K562 (cell line): ENCODE results near the gene TRMT2A. TPM values are rescaled to one million over a fixed set of nuclear protein-coding genes. Genes with fewer than 3 reads are reported as not detected.

Experiments used
- ADNP ChIP-seq: fragments of 200-800 bp; sonication (Bioruptor generic); IDR thresholded peaks from 2 replicates; pipeline ENCODE4 v1.6.1; 2016; ENCODE audit warnings: missing genetic modification characterization, missing compliant biosample characterization
- CBFB ChIP-seq: sonication (generic); formaldehyde crosslinking; IDR thresholded peaks from 2 replicates; pipeline ENCODE4 v1.4.0; 2020; ENCODE audit warnings: mild to moderate bottlenecking, missing genetic modification reagents
- CCNT2 ChIP-seq: IDR thresholded peaks from 2 replicates; pipeline ENCODE4 v1.6.1; 2011; ENCODE audit warnings: borderline replicate concordance, low read depth, mild to moderate bottlenecking, moderate library complexity, mixed read lengths, low read length; ENCODE audit not compliant: insufficient read length; ENCODE audit errors: extremely low read depth
- FIP1L1 ChIP-seq: fragments of 200-400 bp; formaldehyde crosslinking; IDR thresholded peaks from 2 replicates; pipeline ENCODE4 v1.6.1; 2018; ENCODE audit warnings: mild to moderate bottlenecking, low read depth, low read length; ENCODE audit not compliant: poor library complexity, severe bottlenecking
- HDAC8 ChIP-seq: fragments of 450-650 bp; IDR thresholded peaks from 2 replicates; pipeline ENCODE4 v1.6.1; 2016; ENCODE audit warnings: mild to moderate bottlenecking, missing genetic modification characterization, moderate library complexity, missing compliant biosample characterization
- HNRNPUL1 ChIP-seq: fragments of 200-400 bp; formaldehyde crosslinking; IDR thresholded peaks from 2 replicates; pipeline ENCODE4 v1.6.1; 2017; ENCODE audit warnings: low read length
- KDM4B ChIP-seq, 2 experiments: fragments of 450-650 bp in 1 of 2; sonication (generic) in 1 of 2; IDR thresholded peaks; 2 replicates each; pipeline ENCODE4 v1.6.1; 2016 to 2017; ENCODE audit warnings: borderline replicate concordance in 2 of 2, antibody characterized with exemption in 1 of 2, low read depth in 1 of 2, mild to moderate bottlenecking in 1 of 2
- MBD2 ChIP-seq: sonication (generic); IDR thresholded peaks from 2 replicates; pipeline ENCODE4 v1.6.1; 2016; ENCODE audit warnings: low read depth, borderline replicate concordance
- MCM3 ChIP-seq: fragments of 450-650 bp; IDR thresholded peaks from 2 replicates; pipeline ENCODE4 v1.6.1; 2016
- PHF21A ChIP-seq: fragments of 450-650 bp; IDR thresholded peaks from 2 replicates; pipeline ENCODE4 v1.6.1; 2017; ENCODE audit warnings: low read depth, borderline replicate concordance
- POLR3G ChIP-seq: IDR thresholded peaks from 2 replicates; pipeline ENCODE4 v1.6.1; 2011; ENCODE audit not compliant: insufficient read length, insufficient replicate concordance; ENCODE audit errors: extremely low read depth
- RAD51 ChIP-seq: fragments of 450-650 bp; IDR thresholded peaks from 2 replicates; pipeline ENCODE4 v1.7.1; 2016; ENCODE audit warnings: low read depth, mild to moderate bottlenecking, borderline replicate concordance
- SRSF1 ChIP-seq: fragments of 200-400 bp; formaldehyde crosslinking; IDR thresholded peaks from 2 replicates; pipeline ENCODE4 v1.6.1; 2017; ENCODE audit warnings: mild to moderate bottlenecking, low read depth, low read length, moderate library complexity
- UBTF ChIP-seq, 2 experiments: IDR thresholded peaks; 2 replicates each; pipeline ENCODE4 v1.6.1; 2012; ENCODE audit warnings: improper control_type of control experiment in 2 of 2, low read depth in 2 of 2, low read length in 2 of 2, borderline replicate concordance in 1 of 2
- XRCC4 ChIP-seq: IDR thresholded peaks from one replicate; pipeline ENCODE4 v1.6.1; 2011; ENCODE audit not compliant: insufficient read depth, insufficient read length; ENCODE audit errors: extremely low read depth
- ZBED1 ChIP-seq: IDR thresholded peaks from 2 replicates; pipeline ENCODE4 v1.6.1; 2014
- ZNF175 ChIP-seq: fragments of 200-800 bp; sonication (Bioruptor generic); IDR thresholded peaks from 2 replicates; pipeline ENCODE4 v1.6.1; 2016; ENCODE audit warnings: low read depth, mild to moderate bottlenecking, missing genetic modification characterization, missing compliant biosample characterization
- ZNF197 ChIP-seq: fragments of 200-800 bp; sonication (Bioruptor generic); IDR thresholded peaks from 2 replicates; pipeline ENCODE4 v1.6.1; 2016; ENCODE audit warnings: low read depth, missing genetic modification characterization, missing compliant biosample characterization
- ZNF316 ChIP-seq: fragments of 450-650 bp; IDR thresholded peaks from 2 replicates; pipeline ENCODE4 v1.6.1; 2016
- ZNF644 ChIP-seq: fragments of 200-800 bp; sonication (Bioruptor generic); IDR thresholded peaks from 2 replicates; pipeline ENCODE4 v1.6.1; 2016; ENCODE audit warnings: low read depth, missing genetic modification characterization, missing compliant biosample characterization
- ZNF780A ChIP-seq: fragments of 250-450 bp; sonication (Bioruptor Pico); IDR thresholded peaks from 2 replicates; pipeline ENCODE4 v1.5.0; 2021; ENCODE audit warnings: mild to moderate bottlenecking
- polyA plus RNA-seq, 8 experiments: library from polyadenylated mRNA; depleted of rRNA in 4 of 8; stranded (reverse) in 5 of 8; unstranded in 3 of 8; fragments of >200 nt; fragmentation: Nextera tagmentation in 2 of 8; fragmentation: Illumina TruSeq in 1 of 8; extraction: Ambion mirVana in 2 of 8; extraction: Trizol in 1 of 8; gene quantifications; 2 replicates each; pipeline versions ENCODE4 v1.2.1 to v1.2.3, GENCODE V29; 2011 to 2014; ENCODE audit warnings: inconsistent platforms in 1 of 8, missing spikeins in 1 of 8
- total RNA-seq, 7 experiments: library from RNA; depleted of rRNA in 6 of 7; stranded (reverse); fragments of >200 nt in 6 of 7; fragmentation: Illumina TruSeq in 2 of 7; extraction: Trizol in 2 of 7; gene quantifications; 2 replicates each; pipeline versions ENCODE4 v1.2.1 to v1.2.3, GENCODE V29; 2011 to 2021; ENCODE audit warnings: low replicate concordance in 1 of 7
- TF ChIP-seq, protein P1 (sequence below), 3 experiments: IDR thresholded peaks in 2 of 3; conservative IDR thresholded peaks in 1 of 3; 2 replicates each; pipeline ENCODE4 v1.5.1; 2011 to 2012; ENCODE audit warnings: low read length in 3 of 3, mild to moderate bottlenecking in 3 of 3, control low read depth in 2 of 3, improper control_type of control experiment in 1 of 3, inconsistent platforms in 1 of 3, low read depth in 1 of 3, mixed read lengths in 1 of 3, moderate library complexity in 1 of 3; ENCODE audit not compliant: insufficient read depth in 2 of 3
- TF ChIP-seq, protein P2 (sequence below): fragments of 450-650 bp; formaldehyde crosslinking; IDR thresholded peaks from 2 replicates; pipeline ENCODE4 v1.4.0; 2020; ENCODE audit warnings: mild to moderate bottlenecking
- TF ChIP-seq, protein P3 (sequence below): fragments of 250-450 bp; sonication (Bioruptor Pico); IDR thresholded peaks from 2 replicates; pipeline ENCODE4 v1.9.0; 2021; ENCODE audit warnings: mild to moderate bottlenecking

Gene TRMT2A
- total and polyA plus RNA-seq, 9 of the 15 experiments (the other 6 are each of a cell fraction or from before 2014, with no cell fraction given), result 1.6 to 265 (median 140) TPM

- TF ChIP-seq KDM4B (IDR thresholded peaks at IDR 0.05; ENCODE audit: borderline replicate concordance in 2 of 2, low read depth in 1 of 2) (peak in 1 of 2 experiments; percentile 99; a peak in 2 of 4 replicates), POLR3G (no peak), ZNF780A (CRISPR knock-in tag) (no peak), ADNP (tag) (no peak), RAD51 (no peak), ZBED1 (no peak), ZNF175 (no peak), CCNT2 (no peak), UBTF (IDR thresholded peaks at IDR 0.05; ENCODE audit: borderline replicate concordance in 1 of 2, low read depth in 2 of 2, low read length in 2 of 2) (no peak), ZNF644 (no peak), MBD2 (no peak), CBFB (no peak), FIP1L1 (no peak), HNRNPUL1 (no peak), ZNF197 (CRISPR knock-in tag) (no peak), SRSF1 (no peak), MCM3 (no peak), ZNF316 (peak; percentile 53; the same call in 1 of the 2 replicates), HDAC8 (tag) (peak; percentile 95), XRCC4 (no peak), PHF21A (no peak)
- TF ChIP-seq, protein P1, sequence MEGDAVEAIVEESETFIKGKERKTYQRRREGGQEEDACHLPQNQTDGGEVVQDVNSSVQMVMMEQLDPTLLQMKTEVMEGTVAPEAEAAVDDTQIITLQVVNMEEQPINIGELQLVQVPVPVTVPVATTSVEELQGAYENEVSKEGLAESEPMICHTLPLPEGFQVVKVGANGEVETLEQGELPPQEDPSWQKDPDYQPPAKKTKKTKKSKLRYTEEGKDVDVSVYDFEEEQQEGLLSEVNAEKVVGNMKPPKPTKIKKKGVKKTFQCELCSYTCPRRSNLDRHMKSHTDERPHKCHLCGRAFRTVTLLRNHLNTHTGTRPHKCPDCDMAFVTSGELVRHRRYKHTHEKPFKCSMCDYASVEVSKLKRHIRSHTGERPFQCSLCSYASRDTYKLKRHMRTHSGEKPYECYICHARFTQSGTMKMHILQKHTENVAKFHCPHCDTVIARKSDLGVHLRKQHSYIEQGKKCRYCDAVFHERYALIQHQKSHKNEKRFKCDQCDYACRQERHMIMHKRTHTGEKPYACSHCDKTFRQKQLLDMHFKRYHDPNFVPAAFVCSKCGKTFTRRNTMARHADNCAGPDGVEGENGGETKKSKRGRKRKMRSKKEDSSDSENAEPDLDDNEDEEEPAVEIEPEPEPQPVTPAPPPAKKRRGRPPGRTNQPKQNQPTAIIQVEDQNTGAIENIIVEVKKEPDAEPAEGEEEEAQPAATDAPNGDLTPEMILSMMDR (IDR thresholded peaks at IDR 0.05 in 2 of 3, conservative IDR thresholded peaks at IDR 0.05 in 1 of 3; ENCODE audit: insufficient read depth in 2 of 3, low read depth in 1 of 3, low read length in 3 of 3), result peak; percentile 56 to 62 (median 57); a peak in 4 of 6 replicates
- TF ChIP-seq, protein P2, sequence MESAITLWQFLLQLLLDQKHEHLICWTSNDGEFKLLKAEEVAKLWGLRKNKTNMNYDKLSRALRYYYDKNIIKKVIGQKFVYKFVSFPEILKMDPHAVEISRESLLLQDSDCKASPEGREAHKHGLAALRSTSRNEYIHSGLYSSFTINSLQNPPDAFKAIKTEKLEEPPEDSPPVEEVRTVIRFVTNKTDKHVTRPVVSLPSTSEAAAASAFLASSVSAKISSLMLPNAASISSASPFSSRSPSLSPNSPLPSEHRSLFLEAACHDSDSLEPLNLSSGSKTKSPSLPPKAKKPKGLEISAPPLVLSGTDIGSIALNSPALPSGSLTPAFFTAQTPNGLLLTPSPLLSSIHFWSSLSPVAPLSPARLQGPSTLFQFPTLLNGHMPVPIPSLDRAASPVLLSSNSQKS, result no peak
- TF ChIP-seq, protein P3, sequence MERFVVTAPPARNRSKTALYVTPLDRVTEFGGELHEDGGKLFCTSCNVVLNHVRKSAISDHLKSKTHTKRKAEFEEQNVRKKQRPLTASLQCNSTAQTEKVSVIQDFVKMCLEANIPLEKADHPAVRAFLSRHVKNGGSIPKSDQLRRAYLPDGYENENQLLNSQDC (CRISPR knock-in tag), result peak; percentile 92
Observed at GRCh38 chr22:20116951-20117632, at the start of gene TRMT2A (continued).
